HG02763 (cell line): ENCODE results near the gene RASAL1.

Source experiments
- ATAC-seq: cut with Tn5 transposase; IDR thresholded peaks from one replicate; pipeline ENCODE4 v1.9.1; 2021; ENCODE audit warnings: mild to moderate bottlenecking, moderate library complexity; ENCODE audit not compliant: unreplicated experiment

Gene RASAL1

DNA sequence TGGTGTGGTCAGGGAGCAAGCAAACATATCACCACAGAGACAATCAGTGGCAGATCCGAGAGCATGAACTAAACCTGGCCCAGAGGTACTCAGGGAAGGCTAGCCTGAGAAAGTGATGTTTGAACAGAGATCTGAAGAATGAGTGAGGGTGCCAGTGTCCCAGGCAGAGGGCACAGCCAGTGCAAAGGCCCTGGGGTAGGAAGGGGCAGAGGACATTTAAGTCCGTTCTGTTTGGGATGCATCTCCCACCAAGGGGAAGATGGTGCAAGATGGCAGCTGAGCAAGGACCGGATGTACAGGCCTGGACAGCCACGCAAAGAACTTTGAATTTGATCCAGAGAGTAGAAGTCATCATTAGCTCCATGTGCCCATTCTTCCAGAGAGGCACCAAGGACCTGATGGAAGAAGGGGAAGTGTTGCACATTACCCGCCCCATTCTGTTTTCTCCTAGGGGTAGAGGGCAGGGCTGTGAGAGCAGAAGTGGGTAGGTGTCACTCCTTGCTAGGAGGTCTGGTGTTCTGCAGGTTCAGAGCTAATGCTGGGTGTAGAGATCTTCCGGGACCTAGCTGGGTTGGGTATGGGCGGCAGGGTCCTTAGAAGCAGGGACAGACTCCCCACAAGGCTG, 75.1 kb downstream of the RASAL1 start:
- no peak for ATAC-seq

DNA sequence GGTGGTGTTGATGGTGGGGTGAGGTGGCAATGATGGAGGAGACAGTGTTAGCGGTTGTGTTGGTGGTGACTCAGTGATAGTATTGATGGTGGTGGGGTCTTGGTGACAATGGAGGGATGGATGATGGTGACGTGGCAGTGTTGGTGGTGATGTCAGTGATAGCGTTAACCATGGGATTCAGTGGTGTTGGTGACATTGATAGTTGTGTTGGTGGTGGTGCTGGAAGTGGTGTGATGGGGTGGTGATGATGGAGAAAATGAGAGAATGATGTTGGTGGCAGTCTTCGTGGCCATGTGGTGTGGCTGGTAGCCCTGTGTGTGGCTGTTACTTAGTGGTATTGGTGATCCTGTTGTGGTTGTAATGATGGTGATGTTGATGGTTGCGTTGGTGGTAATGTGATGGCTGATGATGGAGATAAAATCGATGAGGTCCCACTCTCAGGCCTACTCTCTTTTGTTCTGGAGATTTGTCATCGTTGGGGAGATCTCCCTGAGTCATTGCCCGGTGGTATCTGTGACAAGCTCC, 76.4 kb downstream of the RASAL1 start:
- ATAC-seq = no peak

DNA sequence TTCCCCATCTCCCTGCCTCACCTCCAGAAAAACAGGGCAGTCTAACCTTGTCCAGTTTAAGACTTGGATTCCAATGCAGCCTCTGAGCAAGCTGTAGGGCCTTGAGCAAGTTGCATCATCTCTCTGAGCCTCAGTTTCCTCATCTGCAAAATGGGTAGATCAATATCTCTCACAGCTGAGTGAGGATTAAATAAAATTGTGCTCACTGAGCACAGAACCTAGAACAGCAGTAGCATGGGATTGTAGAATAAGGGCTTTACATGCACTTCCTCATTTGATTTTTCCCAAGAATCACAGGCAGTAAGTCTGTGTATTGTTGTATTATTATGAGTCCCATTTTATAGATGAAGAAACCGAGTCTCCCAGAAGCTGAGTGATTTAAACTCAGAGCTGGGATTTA, 77.0 kb downstream of the RASAL1 start:
- no peak for ATAC-seq

DNA sequence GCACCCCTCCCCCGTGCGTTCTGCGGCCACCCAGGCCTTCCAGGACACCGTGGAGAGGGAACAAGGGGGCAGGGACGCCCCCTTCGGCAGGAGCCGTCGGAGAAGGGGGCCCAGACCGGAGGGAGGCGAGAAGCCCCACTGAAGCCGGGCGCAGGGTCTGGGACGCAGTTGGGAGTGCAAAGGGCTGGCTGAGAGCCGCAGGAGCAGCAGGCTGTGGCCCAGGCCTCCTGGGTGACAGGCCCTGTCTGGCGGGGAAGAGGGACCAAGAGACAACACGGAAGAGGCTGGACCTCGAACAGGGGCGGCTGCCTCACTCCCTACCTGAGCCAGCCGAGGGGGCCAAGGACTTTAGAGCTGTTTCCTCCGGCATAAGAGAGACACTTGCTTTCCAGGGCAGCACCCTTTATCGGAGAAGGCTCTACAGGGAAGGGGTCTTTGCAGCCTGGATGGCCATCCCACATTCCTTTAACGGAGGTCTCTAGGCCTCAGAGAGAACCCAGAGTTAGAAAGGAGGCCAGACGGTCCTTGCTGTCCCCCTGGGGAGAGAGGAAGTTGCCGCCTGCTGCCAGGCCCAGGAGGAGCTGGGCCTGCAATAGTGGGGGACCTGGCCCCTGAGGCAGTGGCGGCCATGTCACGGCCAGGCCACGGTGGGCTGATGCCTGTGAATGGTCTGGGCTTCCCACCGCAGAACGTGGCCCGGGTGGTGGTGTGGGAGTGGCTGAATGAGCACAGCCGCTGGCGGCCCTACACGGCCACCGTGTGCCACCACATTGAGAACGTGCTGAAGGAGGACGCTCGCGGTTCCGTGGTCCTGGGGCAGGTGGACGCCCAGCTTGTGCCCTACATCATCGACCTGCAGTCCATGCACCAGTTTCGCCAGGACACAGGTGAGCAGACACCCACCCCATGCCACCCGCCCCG, 77.7 kb downstream of the RASAL1 start:
- ATAC-seq = no peak

DNA sequence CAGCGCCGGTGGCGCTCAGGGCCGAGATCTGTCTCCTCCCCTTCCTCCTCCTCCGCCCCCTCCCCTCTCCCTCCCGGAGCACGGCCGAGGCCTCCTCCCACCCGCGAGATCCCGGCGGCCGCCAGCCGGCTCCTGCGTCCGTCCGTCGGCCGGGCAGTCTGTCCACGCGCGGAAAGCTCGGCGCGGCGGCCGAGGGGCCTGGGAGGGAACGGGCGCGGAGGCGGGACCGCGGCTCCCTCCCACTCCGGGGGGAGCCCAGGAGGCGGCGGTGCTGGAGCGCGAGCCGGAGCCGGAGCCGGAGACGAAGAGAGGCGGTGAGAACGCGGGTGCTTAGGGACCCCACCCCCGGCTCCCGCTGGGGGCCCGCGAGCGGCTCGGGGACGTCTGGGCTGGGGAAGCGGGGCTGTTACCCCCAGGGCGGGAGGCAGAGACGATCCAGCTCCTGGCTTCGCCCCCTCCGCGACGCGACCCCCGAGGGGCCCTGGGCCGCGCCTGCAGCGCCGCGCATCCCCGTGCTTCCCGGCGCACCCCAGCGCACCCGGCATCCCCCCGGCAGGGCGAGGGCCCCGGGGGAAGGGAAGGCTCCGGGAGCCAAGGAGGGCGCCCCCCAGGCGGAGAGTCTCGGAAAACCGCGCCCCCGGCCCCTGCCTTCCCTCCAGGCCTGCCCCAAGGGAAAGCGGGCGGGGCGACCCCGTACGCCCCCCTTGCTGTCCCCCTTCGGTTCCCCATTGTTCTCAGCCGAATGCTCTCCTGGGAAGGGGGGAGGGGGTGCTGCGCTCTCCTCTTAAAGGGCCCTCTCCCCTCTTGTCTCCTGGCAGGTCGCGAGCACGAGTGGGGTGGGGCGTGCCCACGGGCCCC, 78.7 kb downstream of the RASAL1 start, which contains the start of gene DTX1:
DTX1 (plus strand) TSS at position 100 of the 858 bp plus-strand sequence. CDS start 1,463 bp downstream, outside the sequence.
- no peak for ATAC-seq

DNA sequence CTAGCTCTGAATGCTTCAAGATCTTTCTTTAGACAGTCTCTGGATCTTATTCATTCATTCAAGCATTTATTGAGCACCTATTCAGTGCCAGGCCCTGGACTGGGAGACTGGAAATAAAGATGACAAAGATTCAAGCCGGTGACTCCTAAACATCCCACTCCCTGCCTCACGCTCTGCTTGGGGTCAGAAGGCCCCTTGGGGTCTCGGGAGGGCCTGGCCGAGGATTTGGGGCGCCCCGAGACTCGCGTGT, 79.3 kb downstream of the RASAL1 start:
- ATAC-seq = no peak

DNA sequence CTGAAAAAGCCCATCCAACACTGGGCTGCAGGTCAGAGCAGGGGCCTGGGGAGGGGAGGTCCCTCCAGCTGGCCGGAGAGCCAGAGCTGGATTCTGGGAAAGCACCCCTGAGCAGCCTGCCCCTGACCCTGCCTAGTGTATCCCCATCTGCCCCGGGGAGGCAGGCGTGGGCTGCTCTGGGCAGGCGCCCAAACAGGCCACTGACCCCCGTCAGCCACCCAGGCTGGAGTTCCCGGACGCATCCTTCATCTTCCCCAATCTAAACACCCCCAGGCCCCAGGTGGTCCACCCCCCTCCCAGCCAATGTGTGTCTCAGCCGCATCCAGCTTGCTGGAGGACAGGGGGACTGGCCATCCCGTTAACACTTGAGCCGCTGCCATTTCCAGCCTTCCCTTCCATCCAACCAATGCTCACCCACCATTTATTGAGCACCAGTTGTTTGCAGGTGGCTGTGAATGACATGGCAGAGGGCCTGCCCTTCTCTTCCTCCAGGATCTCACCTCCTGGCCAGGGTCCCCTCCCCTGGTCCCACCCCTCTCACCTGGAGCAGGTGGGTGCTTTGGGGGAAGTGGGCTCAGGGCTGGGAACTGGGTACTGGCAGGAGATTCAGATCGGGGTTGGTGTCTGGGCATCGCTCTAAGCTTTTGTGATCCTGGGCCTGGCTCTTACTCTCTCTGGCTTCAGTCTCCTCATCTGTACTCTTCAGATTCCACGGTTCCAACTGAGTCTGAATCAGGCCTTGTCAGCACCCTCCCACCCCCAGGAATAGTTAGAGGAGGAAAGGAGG, 79.8 kb downstream of the RASAL1 start:
- no peak for ATAC-seq

DNA sequence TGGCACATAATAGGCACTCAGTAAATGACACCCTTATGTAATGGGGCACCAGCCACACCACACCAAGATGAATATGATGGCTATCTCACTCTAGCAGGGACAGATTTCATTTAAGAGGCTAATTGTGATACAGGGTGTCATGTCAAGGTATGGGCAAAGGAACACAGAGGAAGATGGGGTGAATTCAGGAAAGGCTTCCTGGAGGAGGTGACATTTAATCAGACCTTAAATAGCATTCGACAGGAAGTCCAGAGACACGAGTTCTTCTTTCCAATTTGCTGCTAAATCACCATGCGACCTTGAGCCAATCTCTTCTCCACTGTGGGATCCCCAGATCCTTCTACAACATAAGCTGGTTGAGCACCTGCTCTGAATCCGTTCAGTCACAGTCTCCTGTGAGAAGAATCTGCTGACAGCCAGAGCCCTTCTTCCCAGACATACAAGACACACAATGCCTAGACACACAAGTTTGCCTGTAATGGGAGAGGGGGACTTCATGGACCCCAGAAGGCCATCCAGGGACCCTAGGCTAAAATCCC, 80.5 kb downstream of the RASAL1 start:
- ATAC-seq = no peak

DNA sequence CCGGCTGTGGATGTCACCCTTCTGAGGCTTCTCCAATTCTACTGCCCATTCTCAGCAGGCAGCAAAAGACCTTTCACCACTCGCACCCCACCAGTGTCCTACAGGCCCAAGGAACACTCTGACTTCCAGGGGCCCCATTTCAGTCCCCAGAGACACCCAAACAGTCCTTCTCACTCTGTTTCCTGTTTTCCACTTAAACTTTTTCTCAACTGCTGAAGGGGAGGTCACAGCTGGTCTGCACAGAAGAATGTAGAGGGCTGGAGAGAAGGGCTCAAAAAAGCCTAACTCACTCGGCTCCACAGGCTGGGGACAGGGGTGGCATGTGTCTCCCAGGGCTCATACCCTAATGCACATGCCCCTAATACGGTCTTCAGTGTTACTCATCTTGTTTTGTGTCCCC, 83.2 kb downstream of the RASAL1 start:
- no peak for ATAC-seq

DNA sequence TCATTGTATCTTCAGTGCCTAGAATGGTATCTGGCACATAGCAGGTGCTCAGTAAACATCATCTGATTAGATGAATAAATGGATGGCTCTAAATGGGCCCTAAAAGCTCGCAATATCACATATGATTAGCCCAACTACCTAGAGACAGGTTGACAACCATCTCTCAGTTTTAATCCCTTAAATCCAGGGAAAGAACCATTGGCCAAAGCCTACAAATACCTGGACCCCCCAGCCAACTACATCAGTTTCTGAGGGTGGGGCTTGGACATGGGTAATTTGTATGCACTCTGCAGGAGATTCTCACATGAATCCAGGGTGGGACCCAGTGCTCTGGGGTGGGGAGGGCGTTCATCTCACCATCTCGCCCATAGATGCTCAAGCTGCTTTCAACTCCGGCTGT, 83.8 kb downstream of the RASAL1 start:
- ATAC-seq = no peak

DNA sequence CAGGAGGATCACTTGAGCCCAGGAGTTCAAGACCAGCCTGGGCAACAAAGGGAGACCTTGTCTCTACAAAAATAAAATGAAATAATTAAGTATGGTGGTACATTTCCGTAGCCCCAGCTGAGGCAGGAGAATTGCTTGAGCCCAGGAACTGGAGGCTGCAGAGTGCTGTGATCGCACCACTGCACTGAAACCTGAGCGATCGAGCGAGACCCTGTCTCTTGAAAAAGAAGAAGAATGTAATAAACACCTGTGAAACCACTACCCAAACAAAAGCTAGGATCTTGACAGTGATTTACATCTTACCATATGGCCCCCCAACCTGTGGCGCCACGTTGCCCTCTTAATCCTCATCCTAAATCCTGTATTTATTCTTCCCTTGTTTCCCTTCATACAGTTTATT, 84.8 kb downstream of the RASAL1 start:
- no peak for ATAC-seq

DNA sequence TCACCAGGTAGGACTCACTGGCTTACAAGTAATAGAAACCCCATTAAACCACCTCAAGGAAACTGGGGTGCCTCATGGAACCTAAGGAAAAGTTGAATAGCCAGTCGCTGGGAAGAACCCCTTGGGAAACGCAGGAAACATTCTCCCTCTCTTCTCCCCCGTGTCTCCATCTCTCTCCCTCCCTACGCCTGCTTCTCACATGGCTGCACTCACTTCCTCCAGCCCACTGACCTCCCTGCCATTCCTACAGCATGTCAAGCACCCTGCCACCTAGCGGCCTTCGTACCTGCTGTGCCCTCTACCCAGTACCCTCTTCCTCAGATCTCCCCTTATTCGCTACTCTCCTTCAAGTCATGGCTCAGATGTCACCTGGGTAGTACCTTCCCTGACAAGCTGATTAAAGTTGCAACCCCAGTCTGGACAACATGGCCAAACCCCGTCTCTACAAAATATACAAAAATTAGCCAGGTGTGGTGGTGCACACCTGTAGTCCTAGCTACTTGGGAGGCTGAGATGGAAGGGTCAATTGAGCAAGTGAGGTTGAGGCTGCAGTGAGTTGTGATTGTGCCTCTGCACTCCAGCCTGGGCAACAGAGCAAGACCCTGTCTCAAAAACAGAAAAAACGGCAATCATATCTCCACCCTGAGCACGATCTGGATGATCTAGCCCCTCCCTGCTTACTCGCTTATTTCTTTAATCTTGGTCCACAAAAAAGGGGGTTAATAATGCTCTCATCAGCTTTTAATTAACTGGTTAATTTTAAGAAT, 85.4 kb downstream of the RASAL1 start:
- ATAC-seq = no peak
